NK-92 (cell line): Measurements from ENCODE around the gene VANGL2.

Experiments
- DNase-seq: peaks from one replicate; lab custom pipeline; 2025; ENCODE audit not compliant: unreplicated experiment; lab: John Stamatoyannopoulos, UW

Gene VANGL2

GRCh38 chr1:160455153-160455517 lies 54.8 kb downstream of the VANGL2 start:
- no peak for DNase-seq

GRCh38 chr1:160459056-160459455 lies 58.7 kb downstream of the VANGL2 start:
- DNase-seq: no peak

GRCh38 chr1:160459687-160460086 lies 59.3 kb downstream of the VANGL2 start:
- no peak for DNase-seq

GRCh38 chr1:160460214-160460642 lies 59.9 kb downstream of the VANGL2 start:
- no peak for DNase-seq

GRCh38 chr1:160460683-160461287 lies 60.4 kb downstream of the VANGL2 start:
- no peak for DNase-seq

- no peak for DNase-seq
These were observed 64.8 kb downstream of the VANGL2 start for GRCh38 chr1:160465123-160465522.

GRCh38 chr1:160466961-160467360 lies 66.6 kb downstream of the VANGL2 start:
- no peak for DNase-seq

GRCh38 chr1:160467576-160467975 lies 67.2 kb downstream of the VANGL2 start:
- no peak for DNase-seq

- DNase-seq: no peak
These were observed 70.9 kb downstream of the VANGL2 start for GRCh38 chr1:160471253-160471652.

- DNase-seq: no peak
These were observed 71.7 kb downstream of the VANGL2 start for GRCh38 chr1:160472112-160472511.

- DNase-seq: no peak
These were observed 74.3 kb downstream of the VANGL2 start for GRCh38 chr1:160474392-160475242.
